Psoas muscle (tissue), 8 donors: ENCODE results near the gene CISTR. TPM values are rescaled to one million over a fixed set of nuclear protein-coding genes. Genes with fewer than 3 reads are reported as not detected.

Experiments used
- ATAC-seq, 4 donors: fragments of 200-7000 bp; cut with Tn5 transposase; one replicate each; pipeline ENCODE4 v1.9.1; 2020; ENCODE audit warnings: moderate library complexity in 3 of 4, mild to moderate bottlenecking in 2 of 4
- DNase-seq, 2 donors: peaks; one replicate each; pipeline ENCODE4 v3.0.0-alpha.2; 2020
- H3K27ac ChIP-seq: fragments of 200-600 bp; one replicate; pipeline ENCODE4 v1.8.0; 2022
- H3K27me3 ChIP-seq, 3 donors: fragments of 200-600 bp in 1 of 3; one replicate each; pipeline versions ENCODE4 v1.6.1 to v1.8.0; 2013 to 2022; ENCODE audit warnings: low read length in 2 of 3, mild to moderate bottlenecking in 2 of 3, moderate library complexity in 1 of 3; ENCODE audit not compliant: insufficient read depth in 3 of 3
- H3K36me3 ChIP-seq, 2 donors: fragments of 200-600 bp in 1 of 2; one replicate each; pipeline versions ENCODE4 v1.6.1 to v1.8.0; 2013 to 2022; ENCODE audit warnings: low read depth in 1 of 2, mild to moderate bottlenecking in 1 of 2, moderate library complexity in 1 of 2; ENCODE audit not compliant: insufficient read depth in 1 of 2
- H3K4me1 ChIP-seq: fragments of 200-600 bp; one replicate; pipeline ENCODE4 v1.8.0; 2022
- H3K4me3 ChIP-seq: fragments of 200-600 bp; one replicate; pipeline ENCODE4 v1.8.0; 2022; ENCODE audit warnings: mild to moderate bottlenecking
- H3K9me3 ChIP-seq: fragments of 200-600 bp; one replicate; pipeline ENCODE4 v1.8.0; 2022
- WGBS, 3 donors: extraction: QIAGEN DNeasy Blood & Tissue Kit; methylation state at CpG; one replicate each; pipeline versions ENCODE4 v1.1.6 to v1.1.7; 2013; 5-methylcytosine and 5-hydroxymethylcytosine counted together
- intact Hi-C, 2 donors: fragments of 100-400 bp; cut with DNase I; formaldehyde crosslinking; loops; one replicate each; pipeline versions ENCODE4 v1.11.0 to v1.14.2; 2022
- polyA plus RNA-seq, 3 donors: library from polyadenylated mRNA; stranded (reverse); fragments of 200-250 nt; gene quantifications; one replicate each; pipeline ENCODE4 v1.2.3, GENCODE V29; 2013
- total RNA-seq, 4 donors: library from RNA; stranded (reverse); fragmentation: NEBNext Ultra II Directional in 2 of 4; extraction: Animal tissue kit (Norgen Biotek cat#: 25700) in 2 of 4; gene quantifications; one replicate each; pipeline versions ENCODE4 v1.2.1 to v1.2.4, GENCODE V29; 2021 to 2023
- TF ChIP-seq, protein P1 (sequence below): fragments of 200-600 bp; IDR thresholded peaks from one replicate; pipeline ENCODE4 v1.8.0; 2022; ENCODE audit warnings: antibody characterized with exemption
- donor health status: healthy with polysubstance abuse.
- donor health status: DM: no; HTN: no; CAD: no; lungs with moderate emphysema.
- donor health status: Bipolar disorder and iron deficiency.
- donor health status: healthy.
- donor health status: DM: yes; HTN: yes; CAD: no.
- donor health status: DM: no; HTN: no; CAD: no.
- donor health status: DM: no; HTN: no; CAD: no.
- donor health status: DM: yes; HTN: yes; CAD: no.

Gene CISTR
- total and polyA plus RNA-seq, 7 donors: not detected

DNA sequence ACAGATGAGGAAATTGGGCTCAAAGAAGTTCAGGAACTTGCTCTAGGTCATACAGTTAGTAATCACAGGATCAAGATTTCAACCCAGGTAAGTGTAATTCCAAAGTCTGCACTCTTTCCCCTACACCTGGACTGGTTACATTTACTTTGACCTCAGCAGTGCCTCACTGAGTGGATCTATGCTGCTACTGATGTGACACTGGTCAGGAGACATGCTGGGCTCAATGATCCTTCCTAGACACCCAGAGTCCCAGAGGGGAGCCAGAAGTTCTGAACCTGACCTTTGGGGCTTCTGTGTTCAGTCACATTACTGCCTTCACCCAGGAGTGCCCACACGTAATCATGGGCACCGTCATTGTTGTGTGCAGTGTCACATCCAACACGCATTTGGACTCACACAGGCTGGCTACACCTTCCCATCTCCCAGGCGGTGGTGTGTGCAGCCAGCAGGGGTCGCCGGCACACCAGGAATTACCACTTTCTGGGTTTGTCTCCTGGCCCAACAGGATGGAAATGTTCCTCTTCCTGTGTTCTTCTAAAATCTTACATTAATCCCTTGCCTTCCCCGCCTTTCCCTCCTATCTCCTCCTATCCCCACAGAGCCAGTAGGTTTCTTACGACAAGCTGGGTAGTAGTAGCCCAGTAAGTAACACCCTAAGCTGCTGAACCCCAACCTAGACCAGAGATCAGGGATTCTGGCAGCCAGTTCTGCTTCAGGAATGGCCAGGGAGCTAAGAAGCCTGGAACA is 50.1 kb downstream of the CISTR start:
- Histone ChIP-seq H3K36me3 (no peaks in the 10 kb centered on the region), H3K9me3 (no peaks in the 10 kb centered on the region), H3K4me1 (no peaks in the 10 kb centered on the region), H3K27me3 (peaks cover 0 to 23% (median 4%) of the 10 kb centered on the region in 3 donors), H3K4me3 (no peak overlapping the region), H3K27ac (no peak overlapping the region)
- 3 to 4% (median 3%) methylated on average over 8 of the region's 8 CpGs for WGBS, 3 donors
- intact Hi-C loops: loop anchor here (1.0 to 10.0 kb wide), 3 partner anchors 42 to 513 kb away; no protein-coding TSS in a partner anchor
- TF ChIP-seq, protein P1, sequence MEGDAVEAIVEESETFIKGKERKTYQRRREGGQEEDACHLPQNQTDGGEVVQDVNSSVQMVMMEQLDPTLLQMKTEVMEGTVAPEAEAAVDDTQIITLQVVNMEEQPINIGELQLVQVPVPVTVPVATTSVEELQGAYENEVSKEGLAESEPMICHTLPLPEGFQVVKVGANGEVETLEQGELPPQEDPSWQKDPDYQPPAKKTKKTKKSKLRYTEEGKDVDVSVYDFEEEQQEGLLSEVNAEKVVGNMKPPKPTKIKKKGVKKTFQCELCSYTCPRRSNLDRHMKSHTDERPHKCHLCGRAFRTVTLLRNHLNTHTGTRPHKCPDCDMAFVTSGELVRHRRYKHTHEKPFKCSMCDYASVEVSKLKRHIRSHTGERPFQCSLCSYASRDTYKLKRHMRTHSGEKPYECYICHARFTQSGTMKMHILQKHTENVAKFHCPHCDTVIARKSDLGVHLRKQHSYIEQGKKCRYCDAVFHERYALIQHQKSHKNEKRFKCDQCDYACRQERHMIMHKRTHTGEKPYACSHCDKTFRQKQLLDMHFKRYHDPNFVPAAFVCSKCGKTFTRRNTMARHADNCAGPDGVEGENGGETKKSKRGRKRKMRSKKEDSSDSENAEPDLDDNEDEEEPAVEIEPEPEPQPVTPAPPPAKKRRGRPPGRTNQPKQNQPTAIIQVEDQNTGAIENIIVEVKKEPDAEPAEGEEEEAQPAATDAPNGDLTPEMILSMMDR: peak; percentile 91
- DNase-seq: peak; percentile 84 to 90
- ATAC-seq: peak; percentile 93 to 97 (median 94)

DNA sequence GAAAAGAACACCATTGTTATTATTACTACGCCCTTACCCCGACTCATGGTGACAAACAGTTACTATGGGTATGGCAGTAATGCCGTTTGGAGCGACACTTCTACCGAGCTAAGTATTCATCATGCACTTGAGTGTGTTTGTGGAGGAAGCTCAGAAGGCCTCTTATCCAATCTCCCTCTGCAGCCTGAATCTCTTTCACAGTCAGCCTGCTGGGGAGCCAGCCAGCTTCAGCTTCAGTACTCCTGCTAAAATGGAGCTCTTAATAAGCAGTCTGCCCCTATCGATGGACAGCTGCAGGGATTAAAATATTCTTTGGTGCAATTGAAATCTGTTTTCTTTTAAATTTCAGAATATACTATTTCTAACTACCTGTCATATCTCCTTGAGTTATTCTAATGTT is 51.2 kb downstream of the CISTR start:
- TF ChIP-seq, protein P1: no peak
- DNase-seq: no peak
- intact Hi-C loops: loop anchor here in 1 of 2 donors (10.0 kb wide), 1 partner anchor 514 kb away; no protein-coding TSS in a partner anchor
- Histone ChIP-seq H3K4me1 (no peaks in the 10 kb centered on the region), H3K27me3 (peaks cover 0 to 35% (median 5%) of the 10 kb centered on the region in 3 donors), H3K36me3 (no peaks in the 10 kb centered on the region), H3K9me3 (no peaks in the 10 kb centered on the region), H3K4me3 (no peak overlapping the region), H3K27ac (no peak overlapping the region)
- WGBS, 3 donors: 52 to 62% (median 53%) methylated on average over 6 of the region's 6 CpGs
- no peak for ATAC-seq

DNA sequence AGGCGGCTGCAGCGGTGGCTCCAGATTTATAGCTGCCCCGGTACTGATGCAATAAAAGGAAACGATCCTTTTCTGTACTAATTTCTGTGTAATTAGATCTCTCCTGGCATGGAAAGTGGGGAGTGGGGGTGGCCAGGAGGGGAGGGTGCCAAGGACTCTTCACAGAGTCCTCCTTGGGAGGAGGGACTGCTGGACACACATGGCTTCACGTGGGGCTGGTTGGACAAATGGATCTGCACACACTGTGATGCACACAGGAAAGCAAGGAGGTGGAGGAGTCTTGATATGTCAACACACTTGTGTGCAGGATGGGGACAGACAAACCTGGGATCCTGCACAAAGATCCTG is 52.1 kb downstream of the CISTR start:
- H3K36me3 ChIP-seq: no peaks in the 10 kb centered on the region
- intact Hi-C loops: loop anchor here in 1 of 2 donors (10.0 kb wide), 2 partner anchors 265 to 515 kb away; no protein-coding TSS in a partner anchor
- ATAC-seq (no peak), DNase-seq (no peak)
- 37 to 41% (median 40%) methylated on average over 5 of the region's 5 CpGs for WGBS, 3 donors
- no peaks in the 10 kb centered on the region for H3K4me1 ChIP-seq
- no peaks in the 10 kb centered on the region for H3K9me3 ChIP-seq
- peaks cover 0 to 44% (median 10%) of the 10 kb centered on the region in 3 donors for H3K27me3 ChIP-seq
- H3K4me3 ChIP-seq: no peak overlapping the region
- H3K27ac ChIP-seq: no peak overlapping the region
- TF ChIP-seq, protein P1: no peak

DNA sequence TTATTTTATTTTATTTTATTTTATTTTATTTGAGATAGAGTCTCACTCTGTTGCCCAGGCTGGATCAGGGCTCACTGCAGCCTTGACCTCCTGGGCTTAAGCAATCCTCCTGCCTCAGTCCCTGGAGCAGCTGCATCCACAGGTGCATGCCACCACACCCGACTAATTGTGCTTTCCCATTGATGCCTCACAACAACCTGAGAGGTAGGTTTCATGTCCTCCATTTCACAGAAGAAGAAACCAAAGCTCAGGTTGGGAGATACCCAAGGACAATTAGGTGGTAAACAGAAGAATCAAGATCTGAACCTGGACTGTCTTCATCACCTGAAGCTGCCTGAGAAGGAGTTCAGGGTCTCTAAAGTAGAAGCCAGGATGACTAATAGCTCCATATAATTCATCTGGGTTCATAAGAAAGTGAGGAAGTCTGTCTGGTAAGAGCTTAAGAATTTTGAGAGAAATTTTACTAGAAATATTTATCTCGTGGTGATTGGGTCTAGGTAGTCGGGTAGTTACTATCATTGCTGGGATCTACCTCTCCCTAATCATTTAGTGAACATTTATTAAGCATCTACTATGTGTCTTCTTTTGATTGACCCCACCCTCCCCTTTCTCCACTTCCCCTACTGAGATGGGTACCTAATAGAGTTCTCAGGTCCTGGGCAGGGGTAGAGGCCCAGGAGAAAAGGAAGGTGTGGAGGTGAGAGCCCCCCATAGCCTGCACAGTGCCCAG is 52.7 kb downstream of the CISTR start:
- no peaks in the 10 kb centered on the region for H3K4me1 ChIP-seq
- no peak for DNase-seq
- no peaks in the 10 kb centered on the region for H3K36me3 ChIP-seq
- 72 to 76% (median 75%) methylated on average over 3 of the region's 3 CpGs for WGBS, 3 donors
- no peaks in the 10 kb centered on the region for H3K9me3 ChIP-seq
- peaks cover 0 to 46% (median 11%) of the 10 kb centered on the region in 3 donors for H3K27me3 ChIP-seq
- ATAC-seq: no peak
- no peak overlapping the region for H3K27ac ChIP-seq
- TF ChIP-seq, protein P1: no peak
- H3K4me3 ChIP-seq: no peak overlapping the region
- intact Hi-C loops: loop anchor here in 1 of 2 donors (10.0 kb wide), 1 partner anchor 266 kb away; no protein-coding TSS in a partner anchor
